GM21723 (cell line): Measurements from ENCODE around the gene BRSK1.

ENCODE experiments used
- ATAC-seq: cut with Tn5 transposase; IDR thresholded peaks from one replicate; pipeline ENCODE4 v1.9.1; 2021; ENCODE audit warnings: mild to moderate bottlenecking, moderate library complexity; ENCODE audit not compliant: unreplicated experiment

Gene BRSK1

DNA sequence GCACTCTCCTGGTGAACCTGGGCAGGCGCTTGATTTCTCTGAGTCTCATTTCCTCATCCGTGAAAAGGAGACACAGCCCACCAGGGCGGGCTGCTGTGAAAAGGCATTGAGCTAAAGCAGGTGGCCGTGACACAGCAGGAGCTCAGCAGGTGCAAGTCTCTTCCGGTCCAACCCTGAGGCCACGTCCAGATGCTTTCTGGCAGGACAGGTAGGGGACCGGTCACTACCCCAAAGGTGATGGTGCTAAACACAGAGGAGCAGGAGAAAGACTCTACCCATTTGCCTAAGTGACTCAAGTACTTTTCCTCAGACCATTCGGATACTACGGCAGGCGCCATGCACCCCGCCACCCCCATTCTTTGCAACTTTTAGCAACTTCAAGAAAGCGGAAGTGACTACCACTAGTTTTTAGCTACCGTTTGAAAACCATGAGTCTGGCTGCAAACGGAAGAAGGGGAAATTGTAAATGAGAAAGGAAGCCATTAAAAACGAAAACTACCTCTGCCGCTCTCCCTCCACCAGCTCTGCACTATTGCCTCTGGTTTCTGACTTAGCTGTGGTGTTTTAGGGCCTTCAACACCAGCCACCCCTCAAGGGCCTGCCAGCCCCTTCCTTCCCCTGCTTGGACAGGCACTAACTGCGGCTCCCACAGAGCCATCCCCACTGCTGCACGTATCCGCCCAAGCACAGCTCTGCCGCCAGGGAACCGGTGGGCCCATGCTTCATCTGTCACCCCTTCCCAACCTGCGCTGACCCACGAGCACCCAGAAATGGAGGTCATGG lies 29.8 kb upstream of the BRSK1 start:
- peak; percentile 44 for ATAC-seq

DNA sequence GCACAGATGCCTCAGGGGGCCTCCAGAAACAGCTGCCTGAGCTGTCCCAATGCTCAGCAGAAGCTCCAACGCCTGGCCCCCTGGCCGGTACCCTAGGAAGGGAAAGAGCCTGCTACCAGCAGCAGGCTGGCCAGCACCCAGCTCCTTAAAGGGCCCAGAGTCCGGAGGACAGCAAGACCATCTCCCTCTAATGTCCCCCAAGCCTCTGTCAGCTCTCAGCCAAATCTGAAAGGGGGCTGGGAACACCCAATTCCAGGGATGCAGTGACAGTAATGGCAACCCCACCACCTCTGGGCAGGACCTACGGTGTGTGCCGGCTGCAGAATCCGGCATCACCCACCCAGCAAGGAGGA lies 29.2 kb upstream of the BRSK1 start:
- ATAC-seq: no peak

DNA sequence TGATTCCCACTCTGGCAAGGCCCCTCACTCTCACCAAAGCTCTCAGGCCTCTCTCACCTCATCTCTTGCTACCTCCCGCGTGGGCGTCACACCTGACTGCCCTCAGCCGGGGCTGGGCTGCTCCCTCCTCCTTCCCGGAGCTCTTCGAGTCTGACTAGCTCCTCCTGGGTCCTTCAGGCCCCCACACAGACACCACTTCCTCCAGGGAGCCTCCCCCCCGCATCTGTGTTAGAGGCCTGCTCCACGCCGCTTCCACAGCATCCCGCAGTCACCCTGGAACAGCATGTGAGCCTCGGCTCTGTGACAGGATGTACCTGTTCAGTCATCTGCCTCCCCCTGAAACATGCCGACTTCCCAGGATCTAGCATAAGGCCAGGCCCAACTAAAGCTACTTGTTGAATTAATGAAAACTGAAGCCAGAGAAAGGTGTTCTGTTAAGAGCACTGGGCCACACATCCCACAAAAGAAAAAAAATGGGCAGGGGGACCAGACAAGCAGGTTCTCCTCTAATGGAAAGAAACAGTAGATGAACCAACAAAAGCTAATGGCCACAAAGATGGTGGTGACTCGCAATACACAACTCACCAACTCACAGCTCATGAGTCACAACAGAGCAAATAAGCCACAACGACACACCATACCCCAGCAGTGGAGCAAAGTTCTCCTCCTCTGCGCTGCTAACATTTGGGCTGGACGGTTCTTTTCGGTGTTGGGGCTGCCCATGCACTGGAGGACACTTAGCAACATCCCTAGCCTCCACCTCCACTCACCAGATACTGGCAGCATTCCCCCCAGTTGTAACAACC lies 28.0 kb upstream of the BRSK1 start:
- ATAC-seq: no peak

DNA sequence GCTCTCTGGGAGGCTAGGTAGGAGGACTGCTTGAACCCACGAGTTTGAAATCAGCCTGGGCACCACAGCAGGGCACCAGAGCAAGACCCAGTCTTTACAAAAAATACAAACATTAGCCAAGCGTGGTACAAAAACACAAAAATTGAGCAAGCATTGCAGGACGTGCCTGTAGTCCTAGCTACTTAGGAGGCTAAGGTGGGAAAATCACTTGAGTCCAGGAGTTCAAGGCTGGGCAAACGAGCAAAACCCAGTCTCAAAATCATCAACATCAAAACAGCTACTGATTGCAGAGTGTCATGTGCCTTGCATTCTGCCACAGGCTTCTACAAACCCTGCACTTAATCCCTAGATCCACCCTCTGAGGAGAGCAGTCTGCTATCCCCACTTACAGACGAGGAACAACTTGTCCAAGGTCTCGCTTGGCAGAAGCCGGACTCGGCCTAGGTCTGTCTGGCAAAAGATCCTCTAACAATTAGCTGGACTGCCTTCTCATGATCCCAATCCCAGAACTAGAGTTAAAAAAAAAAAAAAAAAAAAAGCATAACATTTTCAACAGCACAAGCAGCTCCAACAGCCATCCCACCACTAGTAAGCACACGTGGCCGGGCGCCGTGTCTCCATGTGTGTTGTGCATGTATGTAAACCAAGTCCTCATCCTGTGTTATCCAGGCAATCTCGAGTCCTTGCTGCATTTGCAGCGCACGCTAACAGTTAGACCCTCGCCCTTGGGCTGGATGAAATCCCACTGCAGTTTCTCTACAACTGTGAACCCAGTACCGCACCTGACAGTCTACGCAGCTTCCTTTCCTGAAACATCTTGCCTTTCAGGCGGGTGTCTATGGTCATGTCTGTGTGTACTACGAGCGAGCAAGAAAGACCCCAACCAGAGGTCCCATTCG lies 27.0 kb upstream of the BRSK1 start:
- ATAC-seq: no peak

DNA sequence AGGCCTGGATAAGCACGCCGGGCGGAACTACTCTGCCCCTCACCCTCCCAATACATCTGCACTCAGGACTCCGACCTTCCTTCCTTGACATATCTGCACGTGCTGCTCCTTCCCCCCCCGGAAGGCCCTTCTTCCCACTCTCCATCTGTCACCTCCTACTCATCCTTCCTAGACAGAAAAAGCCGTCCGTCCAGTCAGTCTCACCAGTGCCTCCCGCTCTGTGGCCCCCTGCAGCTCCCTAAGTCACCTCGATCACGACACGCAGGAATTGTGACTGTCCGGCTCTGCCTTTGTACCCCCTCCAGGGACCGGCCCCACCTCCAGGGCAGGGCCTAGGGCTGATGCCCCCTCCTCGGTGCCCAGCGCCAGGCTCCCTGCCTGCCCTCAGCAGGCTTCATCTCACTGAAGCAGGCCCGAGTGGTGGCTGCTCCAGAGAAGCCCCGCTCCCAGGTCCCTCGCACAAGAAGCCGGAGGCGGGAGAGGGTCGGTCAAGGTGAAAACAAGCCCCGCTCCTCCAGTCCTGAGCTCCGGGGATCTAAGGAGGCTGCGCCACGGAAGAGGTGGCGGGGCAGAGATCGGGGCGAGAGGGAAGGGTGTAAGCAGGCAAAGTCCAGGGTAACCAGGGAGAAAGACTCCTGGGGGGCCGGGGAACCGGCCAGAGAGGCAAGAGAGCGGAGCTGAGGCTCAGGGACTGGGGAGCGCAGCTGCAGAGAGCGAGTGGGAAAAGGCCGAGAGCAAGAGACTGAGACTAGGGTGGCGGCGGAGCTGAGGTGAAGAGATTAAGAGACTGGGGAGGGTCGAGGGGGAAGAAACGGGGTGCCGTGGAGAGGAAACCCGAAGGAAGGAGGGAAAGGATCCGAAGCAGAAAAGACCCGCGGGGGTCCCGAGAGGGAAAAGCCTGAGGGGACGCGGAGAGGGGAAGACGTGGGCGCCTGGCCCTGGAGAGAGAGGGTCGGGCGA lies 26.1 kb upstream of the BRSK1 start:
- ATAC-seq: no peak

DNA sequence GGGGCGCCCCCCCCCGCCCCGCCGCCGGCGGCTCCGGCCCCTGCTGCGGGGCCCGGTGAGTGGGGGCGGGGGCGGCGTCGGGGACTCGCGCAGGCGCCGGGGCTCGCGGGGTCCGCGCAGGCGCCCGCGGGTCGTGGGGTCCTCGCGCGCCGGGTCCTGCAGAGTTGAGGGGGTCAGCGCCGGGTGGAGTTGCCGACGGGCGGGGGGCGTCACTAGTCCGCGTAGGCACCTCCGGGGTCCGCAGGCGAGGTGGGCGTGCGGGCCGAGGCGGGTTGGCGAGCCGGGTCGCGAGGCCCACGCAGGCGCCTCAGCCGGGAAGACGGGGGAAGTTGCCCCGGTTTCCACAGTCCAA lies 25.3 kb upstream of the BRSK1 start:
- peak; percentile 12 for ATAC-seq

DNA sequence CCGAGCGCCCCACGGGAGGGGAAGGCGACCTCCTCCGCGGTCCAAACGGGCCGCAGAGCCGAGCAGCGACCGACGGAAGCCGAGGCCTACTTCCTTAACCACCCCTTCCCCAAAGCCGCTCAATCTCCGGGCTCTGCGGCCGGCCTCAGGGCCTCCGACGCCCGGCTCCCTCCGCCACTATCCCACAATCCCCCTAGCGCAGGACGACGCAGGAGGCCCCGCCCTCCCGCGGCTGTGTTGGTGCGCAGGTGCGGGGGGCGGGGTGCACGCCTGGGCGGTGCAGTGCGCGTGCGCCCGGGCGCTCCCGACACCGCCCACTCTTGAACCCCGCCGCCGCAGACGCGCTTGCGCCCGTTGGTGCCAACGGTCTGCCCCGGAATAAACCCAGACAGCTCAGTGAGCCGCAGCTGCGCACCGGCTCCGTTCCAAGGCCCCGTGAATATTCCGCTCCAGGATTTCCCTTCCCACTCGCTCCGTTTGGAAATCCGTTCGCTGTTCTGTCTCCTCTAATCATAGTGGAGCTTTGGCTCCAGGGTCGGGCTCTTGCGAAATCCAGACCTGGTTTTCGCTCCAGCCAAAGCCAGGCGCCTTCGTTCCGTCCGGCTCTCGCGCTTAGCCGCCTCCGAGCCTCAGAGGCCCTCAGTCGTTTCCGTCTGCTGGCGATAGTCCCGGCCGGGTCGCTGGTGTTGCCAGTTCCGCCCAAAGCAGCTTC lies 24.8 kb upstream of the BRSK1 start, which contains the start of gene PPP6R1:
Gene PPP6R1 (minus strand): TSS at position 190 of the 712 bp plus-strand sequence. CDS start 11,914 bp downstream, outside the sequence.
- ATAC-seq: peak; percentile 58

DNA sequence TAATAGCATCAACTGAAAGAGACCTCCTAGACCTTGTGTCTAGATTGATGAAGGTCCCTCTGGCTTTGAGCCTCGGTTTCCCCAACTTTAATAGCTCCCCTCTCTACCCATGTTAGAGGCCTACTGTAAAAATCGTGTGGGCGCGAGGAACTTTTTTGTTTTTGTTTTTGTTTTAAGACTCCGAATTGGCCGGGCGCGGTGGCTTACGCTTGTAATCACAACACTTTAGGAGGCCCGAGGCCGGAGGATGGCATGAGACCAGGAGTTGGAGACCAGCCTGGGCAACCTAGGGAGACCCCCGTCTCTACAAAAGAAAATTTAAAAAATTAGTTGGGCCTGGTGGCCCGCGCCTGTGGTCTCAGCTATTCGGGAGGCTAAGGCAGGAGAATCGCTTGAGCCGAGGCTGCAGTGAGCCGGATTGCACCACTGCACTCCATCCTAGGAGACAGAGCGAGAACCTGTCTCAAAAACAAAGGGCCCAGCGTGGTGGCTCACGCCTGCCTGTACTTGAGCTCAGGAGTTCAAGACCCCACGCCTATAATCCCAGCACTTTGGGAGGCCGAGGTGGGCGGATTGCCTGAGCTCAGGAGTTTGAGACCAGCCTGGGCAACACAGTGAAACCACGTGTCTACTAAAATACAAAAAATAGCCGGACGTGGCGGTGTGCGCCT lies 24.1 kb upstream of the BRSK1 start:
- no peak for ATAC-seq

DNA sequence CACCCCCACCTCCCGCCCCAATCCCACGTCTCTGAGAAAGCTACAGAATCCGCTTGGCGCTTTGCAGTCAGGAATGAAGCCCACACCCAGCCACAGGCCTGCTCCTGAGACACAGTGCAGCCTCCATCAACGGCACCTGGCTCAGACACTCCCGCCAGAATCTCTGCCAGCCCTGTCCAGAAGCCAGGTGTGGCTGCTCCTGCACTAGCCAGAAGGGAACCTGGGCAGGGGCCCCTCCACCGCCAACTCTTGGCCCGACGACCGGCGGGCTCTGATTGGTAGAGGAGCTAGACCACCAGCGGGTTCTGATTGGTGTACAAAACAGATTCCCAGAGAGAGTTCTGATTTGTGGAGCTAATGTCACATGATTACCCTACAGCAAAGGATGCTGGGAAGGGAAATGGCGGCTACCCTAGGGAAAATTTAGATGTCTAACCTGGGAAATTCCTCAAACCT lies 22.1 kb upstream of the BRSK1 start:
- no peak for ATAC-seq

DNA sequence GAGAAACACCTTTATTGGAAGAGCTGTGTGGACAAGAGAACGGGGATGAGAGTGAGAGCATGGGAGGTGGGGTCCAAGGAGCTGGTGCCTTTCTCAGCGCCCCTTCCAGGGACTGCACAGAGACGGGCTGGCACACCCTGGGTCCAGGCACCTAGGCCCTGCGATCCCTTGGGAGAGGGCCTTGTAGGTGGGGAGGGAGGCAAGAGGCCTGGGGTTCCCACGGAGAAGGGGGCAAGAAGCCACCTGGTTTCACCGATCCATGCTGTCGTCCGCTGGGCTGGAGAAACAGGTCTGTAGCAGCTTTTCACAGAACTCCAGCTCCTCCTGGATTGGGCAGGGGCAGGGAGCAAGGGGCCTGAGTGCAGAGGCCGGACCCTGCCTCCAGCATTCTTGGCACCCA lies 21.4 kb upstream of the BRSK1 start:
- ATAC-seq: no peak

DNA sequence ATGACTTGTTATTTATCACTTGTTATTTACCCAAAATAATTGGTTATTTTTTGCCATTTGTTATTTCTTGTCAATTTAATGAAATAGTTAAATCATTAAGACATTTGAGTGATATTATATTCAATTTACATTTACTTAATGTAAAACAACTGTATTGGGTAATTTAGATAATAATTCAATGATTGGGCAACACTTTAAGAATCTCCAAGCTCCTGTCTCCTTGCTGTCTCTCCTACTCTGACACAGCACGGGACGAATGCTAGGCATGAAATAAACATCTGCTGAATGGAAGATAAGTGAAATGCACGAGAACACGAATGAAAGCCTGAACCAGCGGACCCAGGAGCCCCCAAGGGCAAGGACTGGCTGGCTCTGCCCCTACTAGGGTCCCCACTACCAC lies 19.3 kb upstream of the BRSK1 start:
- ATAC-seq: no peak

DNA sequence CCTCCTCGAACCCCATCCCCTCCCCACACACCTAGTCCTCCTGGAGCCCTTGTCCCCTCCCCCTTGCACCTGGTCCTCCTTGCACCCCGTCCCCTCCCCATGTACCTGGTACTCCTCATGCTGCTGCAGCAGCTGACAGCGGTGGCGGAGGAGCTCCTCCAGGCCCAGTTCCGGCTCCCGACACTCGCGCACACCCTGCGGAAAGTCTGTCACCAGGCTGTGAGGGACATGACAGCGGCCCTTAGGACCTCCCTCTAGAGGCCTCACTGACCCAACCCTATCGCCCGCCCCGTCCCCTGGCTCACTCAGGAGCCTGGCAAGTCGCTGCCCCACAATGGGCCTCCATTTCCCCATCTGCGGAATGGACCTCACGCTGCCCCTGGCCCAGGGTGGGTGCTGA lies 18.6 kb upstream of the BRSK1 start:
- ATAC-seq: no peak

DNA sequence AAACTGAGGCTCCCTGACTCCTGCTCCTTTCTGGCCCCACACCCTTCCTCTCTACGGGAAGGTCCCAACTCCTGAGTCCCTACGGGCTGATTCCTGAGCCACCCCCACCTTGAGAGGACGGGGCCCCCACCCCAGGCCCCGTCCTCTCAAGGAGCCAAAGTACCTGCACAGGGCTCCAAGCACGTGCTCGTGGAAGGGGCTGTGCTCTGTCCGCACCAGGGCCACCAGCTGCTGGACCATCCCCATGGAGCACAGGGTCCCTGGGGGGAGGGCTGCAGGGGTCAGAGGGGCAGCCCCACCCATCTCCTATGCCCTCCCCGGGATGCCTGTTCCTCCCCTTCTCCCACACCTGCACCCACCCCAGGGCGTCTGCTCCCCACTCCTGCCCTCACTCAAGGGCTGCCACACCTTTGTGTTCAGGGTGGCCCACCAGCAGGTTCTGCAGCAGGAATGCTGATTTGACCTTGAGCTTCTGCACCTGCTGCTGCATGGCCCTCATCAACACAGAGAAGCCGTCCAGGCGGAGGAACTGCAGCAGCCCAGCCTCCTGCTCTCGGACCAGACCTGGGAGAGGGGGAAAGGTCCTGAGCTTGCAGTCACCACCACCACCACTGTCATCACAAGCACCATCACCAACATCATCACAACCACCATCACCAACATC lies 17.9 kb upstream of the BRSK1 start:
- ATAC-seq: no peak

DNA sequence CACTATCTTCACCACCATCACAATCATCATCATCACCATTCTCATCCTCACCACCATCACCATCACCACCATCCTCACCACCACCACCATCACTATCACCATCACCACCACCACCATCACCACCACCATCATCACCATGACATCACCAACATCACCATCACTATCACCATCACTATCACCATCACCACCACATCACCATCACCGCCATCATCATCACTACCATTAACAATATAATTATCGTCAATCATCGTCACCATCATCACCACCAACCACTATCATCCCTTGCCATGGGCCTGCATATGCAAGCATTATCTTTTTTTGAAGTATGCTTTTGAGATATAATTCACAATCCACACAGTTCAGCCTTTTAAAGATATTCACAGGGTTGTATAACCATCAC lies 17.4 kb upstream of the BRSK1 start:
- ATAC-seq: no peak

DNA sequence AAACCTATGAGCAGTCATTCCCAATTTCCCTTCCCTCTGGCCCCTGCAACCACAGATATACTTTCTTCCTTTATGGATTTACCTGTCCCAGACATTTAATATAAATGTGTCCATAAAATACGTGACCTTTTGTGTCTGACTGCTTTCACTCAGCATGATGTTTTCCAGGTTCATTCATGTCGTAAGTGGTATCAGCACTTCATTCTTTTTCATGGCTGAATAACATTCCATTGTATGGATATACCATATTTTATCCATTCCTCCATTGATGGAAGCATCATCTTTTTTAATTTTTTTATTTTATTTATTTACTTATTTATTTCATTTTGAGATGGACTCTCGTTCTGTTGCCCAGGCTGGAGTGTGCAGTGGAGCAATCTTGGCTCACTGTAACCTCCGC lies 17.0 kb upstream of the BRSK1 start:
- no peak for ATAC-seq

DNA sequence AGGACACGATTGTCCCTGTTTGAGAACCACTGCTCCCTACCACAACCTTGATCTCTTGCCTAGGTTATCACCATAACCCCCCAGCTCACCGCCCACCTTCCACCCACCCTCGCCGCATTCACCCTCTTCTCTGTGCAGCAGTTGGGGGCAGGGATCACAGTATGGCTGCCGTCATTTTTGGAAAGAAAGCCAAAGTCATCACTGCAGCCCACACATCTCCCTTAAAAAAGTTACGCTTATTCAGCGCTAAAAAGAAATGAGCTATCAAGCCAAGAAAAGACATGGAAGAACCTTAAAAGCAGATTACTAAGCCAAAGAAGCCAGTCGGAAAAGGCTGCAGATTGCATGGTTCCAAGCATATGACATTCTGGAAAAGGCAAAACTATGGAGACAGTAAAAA lies 14.5 kb upstream of the BRSK1 start:
- ATAC-seq: no peak

DNA sequence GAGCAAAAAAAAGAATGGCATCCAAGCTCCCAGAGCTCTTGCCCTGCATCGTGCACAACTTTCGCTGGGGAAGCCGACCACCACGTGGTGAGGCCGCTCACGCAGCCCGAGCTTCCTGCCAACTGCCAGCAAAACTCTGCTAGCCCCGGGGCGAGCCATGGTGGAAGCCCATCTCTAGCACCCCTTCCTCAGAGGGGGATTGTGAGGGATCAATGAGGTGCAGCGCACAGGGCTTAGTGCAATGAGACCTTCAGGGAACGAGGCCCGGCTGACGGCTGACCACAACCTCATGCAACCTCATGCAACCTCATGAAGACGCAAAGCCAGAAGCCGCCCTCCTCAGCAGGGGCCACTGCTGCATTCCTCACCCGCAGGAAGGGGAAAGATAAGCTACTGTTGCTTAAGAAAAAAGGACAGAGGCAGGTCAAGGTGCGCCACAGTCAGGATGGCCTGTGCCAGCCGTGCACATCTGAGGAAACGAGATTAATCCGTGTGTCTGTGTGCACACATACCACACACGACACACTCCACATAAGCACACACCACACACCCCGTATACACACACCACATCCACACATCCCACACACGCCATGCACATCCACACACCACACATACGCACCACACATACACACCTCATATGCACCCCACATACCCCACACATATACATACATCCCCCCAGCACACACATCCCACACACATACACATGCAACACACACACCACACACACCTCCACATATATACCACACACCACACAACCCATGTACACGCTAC lies 13.4 kb upstream of the BRSK1 start:
- no peak for ATAC-seq

DNA sequence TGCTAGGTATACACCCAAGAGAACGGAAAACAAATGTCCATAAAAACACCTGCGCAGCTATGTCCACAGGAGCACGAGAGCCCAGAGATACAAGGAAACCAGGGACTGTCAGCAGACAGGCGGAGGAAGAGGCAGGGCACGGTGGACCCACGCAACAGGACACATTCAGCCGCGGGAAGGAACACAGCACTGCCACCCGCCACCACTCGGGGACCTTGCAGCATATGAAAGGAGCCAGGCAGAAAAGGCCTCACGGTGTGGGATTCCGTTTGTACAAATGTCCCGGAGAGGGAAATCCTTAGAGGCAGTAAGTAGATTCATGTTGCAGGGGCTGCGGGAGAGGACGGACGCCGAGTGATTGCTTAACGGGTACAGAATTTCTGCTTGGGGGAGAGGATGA lies 11.7 kb upstream of the BRSK1 start:
- no peak for ATAC-seq
